Mucosa of rectum (tissue), 2 donors: ENCODE results near the gene MCTP1.
"Not testable (repeated sequence)": the region's sequence is repeated elsewhere in the genome, so short reads cannot be mapped to it uniquely, and the experiment has no call there.

Experiments
- H3K27ac ChIP-seq, 2 donors: one replicate each; pipeline ENCODE4 v1.7.0; 2013; ENCODE audit warnings: inconsistent platforms in 2 of 2, low read depth in 2 of 2, low read length in 2 of 2
- H3K27me3 ChIP-seq, 2 donors: one replicate each; pipeline ENCODE4 v1.7.0; 2013; ENCODE audit warnings: low read length in 2 of 2; ENCODE audit not compliant: control insufficient read depth in 2 of 2, insufficient read depth in 2 of 2
- H3K36me3 ChIP-seq, 2 donors: one replicate each; pipeline ENCODE4 v1.7.0; 2013; ENCODE audit warnings: low read length in 2 of 2; ENCODE audit not compliant: control insufficient read depth in 2 of 2, insufficient read depth in 2 of 2
- H3K4me1 ChIP-seq, 2 donors: one replicate each; pipeline ENCODE4 v1.7.0; 2013; ENCODE audit warnings: low read length in 2 of 2, mild to moderate bottlenecking in 1 of 2; ENCODE audit not compliant: control insufficient read depth in 2 of 2, insufficient read depth in 2 of 2
- H3K4me3 ChIP-seq, 2 donors: one replicate each; pipeline ENCODE4 v1.7.0; 2013; ENCODE audit warnings: low read length in 2 of 2
- H3K9ac ChIP-seq, 2 donors: one replicate each; pipeline ENCODE4 v1.7.0; 2013; ENCODE audit warnings: low read length in 2 of 2, low read depth in 1 of 2, mild to moderate bottlenecking in 1 of 2
- H3K9me3 ChIP-seq, 2 donors: one replicate each; pipeline ENCODE4 v1.7.0; 2013; ENCODE audit warnings: low read length in 2 of 2; ENCODE audit not compliant: control insufficient read depth in 2 of 2
- donor health status: healthy.
- donor health status: Normal muscosa, but diverticular disease.

Gene MCTP1

GRCh38 chr5:94849821-94850736 lies 434.8 kb downstream of the MCTP1 start:
- no peaks in the 10 kb centered on the region for H3K4me1 ChIP-seq
- no peak overlapping the region for H3K9ac ChIP-seq
- H3K27me3 ChIP-seq = no peaks in the 10 kb centered on the region
- H3K36me3 ChIP-seq = no peaks in the 10 kb centered on the region
- no peaks in the 10 kb centered on the region for H3K9me3 ChIP-seq
- H3K4me3 ChIP-seq = no peak overlapping the region
- no peak overlapping the region for H3K27ac ChIP-seq

- Histone ChIP-seq H3K27me3 (no peaks in the 10 kb centered on the region), H3K9me3 (no peaks in the 10 kb centered on the region), H3K27ac (no peak overlapping the region), H3K4me3 (no peak overlapping the region), H3K4me1 (no peaks in the 10 kb centered on the region), H3K9ac (no peak overlapping the region), H3K36me3 (no peaks in the 10 kb centered on the region)
Observed at GRCh38 chr5:94849324-94849723, 435.6 kb downstream of the MCTP1 start.

GRCh38 chr5:94847726-94848125 lies 437.2 kb downstream of the MCTP1 start:
- no peaks in the 10 kb centered on the region for H3K36me3 ChIP-seq
- no peaks in the 10 kb centered on the region for H3K27me3 ChIP-seq
- H3K4me3 ChIP-seq = no peak overlapping the region
- no peaks in the 10 kb centered on the region for H3K9me3 ChIP-seq
- H3K27ac ChIP-seq = no peak overlapping the region
- no peaks in the 10 kb centered on the region for H3K4me1 ChIP-seq
- no peak overlapping the region for H3K9ac ChIP-seq

GRCh38 chr5:94847019-94847418 lies 437.9 kb downstream of the MCTP1 start:
- Histone ChIP-seq H3K9me3 (no peaks in the 10 kb centered on the region), H3K4me3 (no peak overlapping the region), H3K4me1 (no peaks in the 10 kb centered on the region), H3K9ac (no peak overlapping the region), H3K27me3 (no peaks in the 10 kb centered on the region), H3K36me3 (no peaks in the 10 kb centered on the region), H3K27ac (no peak overlapping the region)

- H3K9me3 ChIP-seq, H3K27me3 ChIP-seq, H3K36me3 ChIP-seq, H3K4me3 ChIP-seq, H3K9ac ChIP-seq, H3K4me1 ChIP-seq, H3K27ac ChIP-seq: not testable (repeated sequence)
Observed at GRCh38 chr5:94845696-94846095, 439.2 kb downstream of the MCTP1 start.

- no peak overlapping the region for H3K4me3 ChIP-seq
Observed at GRCh38 chr5:94841598-94842322, 443.1 kb downstream of the MCTP1 start.

GRCh38 chr5:94833851-94834250 lies 451.0 kb downstream of the MCTP1 start:
- Histone ChIP-seq H3K9me3 (no peaks in the 10 kb centered on the region), H3K4me3 (no peak overlapping the region)

More at GRCh38 chr5:94841598-94842322, 443.1 kb downstream of the MCTP1 start:
- no peaks in the 10 kb centered on the region for H3K36me3 ChIP-seq
- no peak overlapping the region for H3K9ac ChIP-seq
- H3K4me1 ChIP-seq = no peaks in the 10 kb centered on the region
- no peaks in the 10 kb centered on the region for H3K27me3 ChIP-seq
- no peak overlapping the region for H3K27ac ChIP-seq
- no peaks in the 10 kb centered on the region for H3K9me3 ChIP-seq

GRCh38 chr5:94832685-94833084 lies 452.2 kb downstream of the MCTP1 start:
- Histone ChIP-seq H3K9me3 (no peaks in the 10 kb centered on the region), H3K4me3 (no peak overlapping the region), H3K36me3 (no peaks in the 10 kb centered on the region), H3K9ac (no peak overlapping the region), H3K27ac (no peak overlapping the region), H3K4me1 (no peaks in the 10 kb centered on the region), H3K27me3 (no peaks in the 10 kb centered on the region)

More at GRCh38 chr5:94833851-94834250, 451.0 kb downstream of the MCTP1 start:
- H3K36me3 ChIP-seq = no peaks in the 10 kb centered on the region
- H3K27me3 ChIP-seq = no peaks in the 10 kb centered on the region
- H3K4me1 ChIP-seq = no peaks in the 10 kb centered on the region
- H3K9ac ChIP-seq = no peak overlapping the region
- no peak overlapping the region for H3K27ac ChIP-seq

GRCh38 chr5:94830520-94830919 lies 454.4 kb downstream of the MCTP1 start:
- no peaks in the 10 kb centered on the region for H3K9me3 ChIP-seq

GRCh38 chr5:94828222-94828621 lies 456.7 kb downstream of the MCTP1 start:
- not testable (repeated sequence) for H3K27ac ChIP-seq, H3K27me3 ChIP-seq, H3K4me1 ChIP-seq, H3K9me3 ChIP-seq, H3K4me3 ChIP-seq, H3K9ac ChIP-seq, H3K36me3 ChIP-seq

More at GRCh38 chr5:94830520-94830919, 454.4 kb downstream of the MCTP1 start:
- no peaks in the 10 kb centered on the region for H3K27me3 ChIP-seq
- no peak overlapping the region for H3K4me3 ChIP-seq
- no peak overlapping the region for H3K27ac ChIP-seq
- H3K36me3 ChIP-seq = no peaks in the 10 kb centered on the region
- no peak overlapping the region for H3K9ac ChIP-seq
- H3K4me1 ChIP-seq = no peaks in the 10 kb centered on the region
